Heart left ventricle (tissue), 13 donors: ENCODE measurements around the gene PDE6A.

ENCODE experiments used
- POLR2A ChIP-seq, 2 donors: fragments of 450-650 bp; IDR thresholded peaks; one replicate each; pipeline ENCODE4 v1.6.1; 2017; ENCODE audit warnings: antibody characterized with exemption in 2 of 2, mild to moderate bottlenecking in 2 of 2, moderate library complexity in 2 of 2
- TF ChIP-seq, protein P1 (sequence below), 12 donors: fragments of 200-600 bp; sonication (generic) in 4 of 12; IDR thresholded peaks; one replicate each; pipeline versions ENCODE4 v1.5.0 to v1.8.0; 2018 to 2022; ENCODE audit warnings: antibody characterized with exemption in 12 of 12, mild to moderate bottlenecking in 5 of 12
- donor health status: ischemic (EF 13 %, LVEDD 7.1; RV severe dilation, severe dysfunction).
- donor health status: DM: no; HTN: yes; CAD: no.
- donor health status: DM: no; HTN: no; CAD: no.
- donor health status: ischemic (EF 25% LVEDD 6.9; RV normal size, moderate dysfunction).
- donor health status: ischemic (EF 25% LVEDD 5.7; RV mildly dilated, moderate dysfunction).
- donor health status: ischemic (EF 35%, LVEDD 5.7; RV mildly dilated, moderate dysfunction).
- donor health status: nonischemic (EF 11% LVEDD 7.7; RV severe dilation, severe dysfunction).
- donor health status: DM: yes; HTN: yes; CAD: no.
- donor health status: PGD.
- donor health status: ischemic (EF 29% LVEDD 5.4; RV normal size, mild dysfunction).
- donor health status: nonischemic (EF 23%, LVEDD 6.1; RV moderate dilation, normal function).

DNA sequence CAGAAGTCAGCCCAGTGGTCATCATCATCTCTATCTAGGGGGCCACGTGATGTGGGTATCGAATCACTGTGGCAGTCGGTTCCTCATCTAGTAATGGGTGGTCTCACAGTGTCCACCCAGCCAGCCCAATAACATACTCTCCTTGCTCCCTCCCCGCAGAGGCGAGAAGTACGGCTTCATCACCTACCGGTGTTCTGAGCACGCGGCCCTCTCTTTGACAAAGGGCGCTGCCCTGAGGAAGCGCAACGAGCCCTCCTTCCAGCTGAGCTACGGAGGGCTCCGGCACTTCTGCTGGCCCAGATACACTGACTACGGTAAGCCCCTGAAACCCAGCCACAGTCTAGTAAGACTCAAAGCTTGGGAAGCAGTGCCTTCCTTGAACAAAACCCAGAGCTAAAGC lies 99.0 kb downstream of the PDE6A start:
- TF ChIP-seq, protein P1, sequence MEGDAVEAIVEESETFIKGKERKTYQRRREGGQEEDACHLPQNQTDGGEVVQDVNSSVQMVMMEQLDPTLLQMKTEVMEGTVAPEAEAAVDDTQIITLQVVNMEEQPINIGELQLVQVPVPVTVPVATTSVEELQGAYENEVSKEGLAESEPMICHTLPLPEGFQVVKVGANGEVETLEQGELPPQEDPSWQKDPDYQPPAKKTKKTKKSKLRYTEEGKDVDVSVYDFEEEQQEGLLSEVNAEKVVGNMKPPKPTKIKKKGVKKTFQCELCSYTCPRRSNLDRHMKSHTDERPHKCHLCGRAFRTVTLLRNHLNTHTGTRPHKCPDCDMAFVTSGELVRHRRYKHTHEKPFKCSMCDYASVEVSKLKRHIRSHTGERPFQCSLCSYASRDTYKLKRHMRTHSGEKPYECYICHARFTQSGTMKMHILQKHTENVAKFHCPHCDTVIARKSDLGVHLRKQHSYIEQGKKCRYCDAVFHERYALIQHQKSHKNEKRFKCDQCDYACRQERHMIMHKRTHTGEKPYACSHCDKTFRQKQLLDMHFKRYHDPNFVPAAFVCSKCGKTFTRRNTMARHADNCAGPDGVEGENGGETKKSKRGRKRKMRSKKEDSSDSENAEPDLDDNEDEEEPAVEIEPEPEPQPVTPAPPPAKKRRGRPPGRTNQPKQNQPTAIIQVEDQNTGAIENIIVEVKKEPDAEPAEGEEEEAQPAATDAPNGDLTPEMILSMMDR (IDR thresholded peaks at IDR 0.05): no peak
- TF ChIP-seq POLR2A (IDR thresholded peaks at IDR 0.05): no peak
